HepG2 (cell line): ENCODE results near the gene HTRA2. TPM values are rescaled to one million over a fixed set of nuclear protein-coding genes. Genes with fewer than 3 reads are reported as not detected.
A peak's percentile ranks its signal among the peaks of the same experiment; 100 is the strongest.

Experiments
- ATAD3A ChIP-seq: sonication (generic); formaldehyde crosslinking; IDR thresholded peaks from 2 replicates; pipeline ENCODE4 v1.4.0; 2020; ENCODE audit warnings: missing genetic modification reagents
- ATRX ChIP-seq: sonication (generic); formaldehyde crosslinking; IDR thresholded peaks from 2 replicates; pipeline ENCODE4 v1.4.0; 2020; ENCODE audit warnings: missing genetic modification reagents, borderline replicate concordance
- CEBPB ChIP-seq: IDR thresholded peaks from 2 replicates; pipeline ENCODE4 v1.6.1; 2011; ENCODE audit warnings: low read depth, low read length, improper control_type of control experiment, borderline replicate concordance
- DMAP1 ChIP-seq: IDR thresholded peaks from 2 replicates; pipeline ENCODE4 v1.6.1; 2016
- GATA4 ChIP-seq: sonication (generic); IDR thresholded peaks from 2 replicates; pipeline ENCODE4 v1.6.1; 2016; ENCODE audit warnings: antibody characterized with exemption, low read depth, borderline replicate concordance
- GTF2F1 ChIP-seq: fragments of 150-350 bp; IDR thresholded peaks from 2 replicates; pipeline ENCODE4 v1.6.1; 2014; ENCODE audit warnings: low read length
- JUN ChIP-seq: sonication (generic); formaldehyde crosslinking; IDR thresholded peaks from 2 replicates; pipeline ENCODE4 v1.4.0; 2020; ENCODE audit warnings: mild to moderate bottlenecking, missing genetic modification reagents
- MAFG ChIP-seq: sonication (generic); formaldehyde crosslinking; IDR thresholded peaks from 2 replicates; pipeline ENCODE4 v1.5.1; 2020; ENCODE audit warnings: mild to moderate bottlenecking, missing genetic modification reagents
- MYNN ChIP-seq: sonication (generic); formaldehyde crosslinking; IDR thresholded peaks from 2 replicates; pipeline ENCODE4 v1.4.0; 2020; ENCODE audit warnings: mild to moderate bottlenecking, low read depth, missing genetic modification reagents
- POLR2G ChIP-seq: fragments of 200-400 bp; formaldehyde crosslinking; IDR thresholded peaks from 2 replicates; pipeline ENCODE4 v1.6.1; 2018; ENCODE audit warnings: mild to moderate bottlenecking, low read depth, low read length, moderate library complexity
- RARA ChIP-seq: IDR thresholded peaks from 2 replicates; pipeline ENCODE4 v1.6.1; 2016; ENCODE audit warnings: missing genetic modification reagents, missing compliant biosample characterization
- SALL1 ChIP-seq: sonication (generic); formaldehyde crosslinking; IDR thresholded peaks from 2 replicates; pipeline ENCODE4 v1.8.0; 2022; ENCODE audit warnings: mild to moderate bottlenecking, missing genetic modification reagents
- SMAD1 ChIP-seq: sonication (generic); formaldehyde crosslinking; IDR thresholded peaks from 2 replicates; pipeline ENCODE4 v1.4.0; 2020; ENCODE audit warnings: missing genetic modification reagents, low read depth, mild to moderate bottlenecking, borderline replicate concordance
- SP140L ChIP-seq: sonication (generic); formaldehyde crosslinking; IDR thresholded peaks from 2 replicates; pipeline ENCODE4 v1.4.0; 2020; ENCODE audit warnings: missing genetic modification reagents, borderline replicate concordance
- TBX3 ChIP-seq: fragments of 450-650 bp; IDR thresholded peaks from 2 replicates; pipeline ENCODE4 v1.6.1; 2017; ENCODE audit warnings: antibody characterized with exemption, mild to moderate bottlenecking, inconsistent platforms, borderline replicate concordance
- TEAD3 ChIP-seq: optimal IDR thresholded peaks from 2 replicates; pipeline ENCODE3; 2016; ENCODE audit warnings: borderline replicate concordance
- ZKSCAN8 ChIP-seq: IDR thresholded peaks from 2 replicates; pipeline ENCODE4 v1.6.1; 2016; ENCODE audit warnings: borderline replicate concordance, missing genetic modification reagents, missing compliant biosample characterization
- ZNF264 ChIP-seq: sonication (generic); formaldehyde crosslinking; IDR thresholded peaks from 2 replicates; pipeline ENCODE4 v1.4.0; 2020; ENCODE audit warnings: missing genetic modification reagents
- ZNF362 ChIP-seq: sonication (generic); formaldehyde crosslinking; IDR thresholded peaks from 2 replicates; pipeline ENCODE4 v1.4.0; 2020; ENCODE audit warnings: missing genetic modification reagents, mild to moderate bottlenecking, borderline replicate concordance
- ZNF576 ChIP-seq: sonication (generic); formaldehyde crosslinking; IDR thresholded peaks from 2 replicates; pipeline ENCODE4 v1.4.0; 2020; ENCODE audit warnings: mild to moderate bottlenecking, missing genetic modification reagents
- ZNF589 ChIP-seq: sonication (generic); formaldehyde crosslinking; conservative IDR thresholded peaks from 2 replicates; pipeline ENCODE4 v1.8.0; 2022; ENCODE audit warnings: mild to moderate bottlenecking, moderate library complexity, missing genetic modification reagents
- polyA plus RNA-seq, 8 experiments: library from polyadenylated mRNA; depleted of rRNA in 3 of 8; stranded (reverse) in 7 of 8; unstranded in 1 of 8; fragments of >200 nt; fragmentation: Illumina TruSeq in 4 of 8; extraction: Trizol in 4 of 8; gene quantifications; 2 replicates each; pipeline versions ENCODE4 v1.2.1 to v1.2.3, GENCODE V29; 2011 to 2016; ENCODE audit warnings: low read depth in 4 of 8, missing spikeins in 1 of 8, mixed read lengths in 1 of 8; ENCODE audit not compliant: insufficient read depth in 1 of 8
- total RNA-seq, 5 experiments: library from RNA; depleted of rRNA; stranded (reverse); fragments of >200 nt; fragmentation: Illumina TruSeq; extraction: Trizol; gene quantifications; 2 replicates each; pipeline ENCODE4 v1.2.3, GENCODE V29; 2016; ENCODE audit warnings: low read depth in 1 of 5
- TF ChIP-seq, protein P1 (sequence below): sonication (generic); formaldehyde crosslinking; IDR thresholded peaks from 2 replicates; pipeline ENCODE4 v1.5.1; 2020; ENCODE audit warnings: mild to moderate bottlenecking, missing genetic modification reagents, borderline replicate concordance
- TF ChIP-seq, protein P2 (sequence below): sonication (generic); formaldehyde crosslinking; IDR thresholded peaks from 2 replicates; pipeline ENCODE4 v1.4.0; 2020; ENCODE audit warnings: mild to moderate bottlenecking, missing genetic modification reagents

Gene HTRA2
- total and polyA plus RNA-seq, 2 of the 13 experiments (the other 11 are each of a cell fraction or from before 2014, with no cell fraction given), result 47.7 to 50.3 TPM

- TF ChIP-seq, protein P1, sequence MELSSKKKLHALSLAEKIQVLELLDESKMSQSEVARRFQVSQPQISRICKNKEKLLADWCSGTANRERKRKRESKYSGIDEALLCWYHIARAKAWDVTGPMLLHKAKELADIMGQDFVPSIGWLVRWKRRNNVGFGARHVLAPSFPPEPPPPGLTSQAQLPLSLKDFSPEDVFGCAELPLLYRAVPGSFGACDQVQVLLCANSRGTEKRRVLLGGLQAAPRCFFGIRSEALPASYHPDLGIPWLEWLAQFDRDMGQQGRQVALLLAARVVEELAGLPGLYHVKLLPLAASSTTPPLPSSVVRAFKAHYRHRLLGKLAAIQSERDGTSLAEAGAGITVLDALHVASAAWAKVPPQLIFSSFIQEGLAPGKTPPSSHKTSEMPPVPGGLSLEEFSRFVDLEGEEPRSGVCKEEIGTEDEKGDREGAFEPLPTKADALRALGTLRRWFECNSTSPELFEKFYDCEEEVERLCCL, result peak; percentile 21; the same call in 1 of the 2 replicates
- TF ChIP-seq MYNN (no peak), ZNF576 (peak; percentile 10; the same call in 1 of the 2 replicates), DMAP1 (CRISPR knock-in tag) (peak; percentile 85), SALL1 (CRISPR knock-in tag) (peak; percentile 93), GTF2F1 (no peak), ZNF362 (CRISPR knock-in tag) (peak; percentile 45; the same call in 1 of the 2 replicates), JUN (CRISPR knock-in tag) (peak; percentile 61; the same call in 1 of the 2 replicates), ZKSCAN8 (CRISPR knock-in tag) (peak; percentile 13; the same call in 1 of the 2 replicates), SMAD1 (CRISPR knock-in tag) (no peak), TBX3 (peak; percentile 27; the same call in 1 of the 2 replicates), POLR2G (peak; percentile 80), ATRX (no peak), GATA4 (no peak), ZNF264 (CRISPR knock-in tag) (peak; percentile 76), ZNF589 (CRISPR knock-in tag) (no peak), SP140L (CRISPR knock-in tag) (no peak), TEAD3 (CRISPR knock-in tag) (peak; percentile 66), RARA (peak; percentile 58; the same call in 1 of the 2 replicates), ATAD3A (0 out of 2 replicates have a peak, but pooled peaks have one; percentile 74), CEBPB (peak; percentile 92), MAFG (CRISPR knock-in tag) (no peak)
- TF ChIP-seq, protein P2, sequence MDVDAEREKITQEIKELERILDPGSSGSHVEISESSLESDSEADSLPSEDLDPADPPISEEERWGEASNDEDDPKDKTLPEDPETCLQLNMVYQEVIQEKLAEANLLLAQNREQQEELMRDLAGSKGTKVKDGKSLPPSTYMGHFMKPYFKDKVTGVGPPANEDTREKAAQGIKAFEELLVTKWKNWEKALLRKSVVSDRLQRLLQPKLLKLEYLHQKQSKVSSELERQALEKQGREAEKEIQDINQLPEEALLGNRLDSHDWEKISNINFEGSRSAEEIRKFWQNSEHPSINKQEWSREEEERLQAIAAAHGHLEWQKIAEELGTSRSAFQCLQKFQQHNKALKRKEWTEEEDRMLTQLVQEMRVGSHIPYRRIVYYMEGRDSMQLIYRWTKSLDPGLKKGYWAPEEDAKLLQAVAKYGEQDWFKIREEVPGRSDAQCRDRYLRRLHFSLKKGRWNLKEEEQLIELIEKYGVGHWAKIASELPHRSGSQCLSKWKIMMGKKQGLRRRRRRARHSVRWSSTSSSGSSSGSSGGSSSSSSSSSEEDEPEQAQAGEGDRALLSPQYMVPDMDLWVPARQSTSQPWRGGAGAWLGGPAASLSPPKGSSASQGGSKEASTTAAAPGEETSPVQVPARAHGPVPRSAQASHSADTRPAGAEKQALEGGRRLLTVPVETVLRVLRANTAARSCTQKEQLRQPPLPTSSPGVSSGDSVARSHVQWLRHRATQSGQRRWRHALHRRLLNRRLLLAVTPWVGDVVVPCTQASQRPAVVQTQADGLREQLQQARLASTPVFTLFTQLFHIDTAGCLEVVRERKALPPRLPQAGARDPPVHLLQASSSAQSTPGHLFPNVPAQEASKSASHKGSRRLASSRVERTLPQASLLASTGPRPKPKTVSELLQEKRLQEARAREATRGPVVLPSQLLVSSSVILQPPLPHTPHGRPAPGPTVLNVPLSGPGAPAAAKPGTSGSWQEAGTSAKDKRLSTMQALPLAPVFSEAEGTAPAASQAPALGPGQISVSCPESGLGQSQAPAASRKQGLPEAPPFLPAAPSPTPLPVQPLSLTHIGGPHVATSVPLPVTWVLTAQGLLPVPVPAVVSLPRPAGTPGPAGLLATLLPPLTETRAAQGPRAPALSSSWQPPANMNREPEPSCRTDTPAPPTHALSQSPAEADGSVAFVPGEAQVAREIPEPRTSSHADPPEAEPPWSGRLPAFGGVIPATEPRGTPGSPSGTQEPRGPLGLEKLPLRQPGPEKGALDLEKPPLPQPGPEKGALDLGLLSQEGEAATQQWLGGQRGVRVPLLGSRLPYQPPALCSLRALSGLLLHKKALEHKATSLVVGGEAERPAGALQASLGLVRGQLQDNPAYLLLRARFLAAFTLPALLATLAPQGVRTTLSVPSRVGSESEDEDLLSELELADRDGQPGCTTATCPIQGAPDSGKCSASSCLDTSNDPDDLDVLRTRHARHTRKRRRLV (CRISPR knock-in tag), result peak; percentile 62
Observed at GRCh38 chr2:74507145-74507925, 22.4 kb upstream of the HTRA2 start, which contains the start of gene PCGF1 (continued).
